HepG2 (cell line): ENCODE data around the gene TRA2B. TPM values are rescaled to one million over a fixed set of nuclear protein-coding genes. Genes with fewer than 3 reads are reported as not detected.

ENCODE experiments used
- GTF3A ChIP-seq: sonication (generic); formaldehyde crosslinking; conservative IDR thresholded peaks from 2 replicates; pipeline ENCODE4 v1.4.0; 2020; ENCODE audit warnings: mild to moderate bottlenecking, missing genetic modification reagents
- ISL2 ChIP-seq: sonication (generic); formaldehyde crosslinking; IDR thresholded peaks from 2 replicates; pipeline ENCODE4 v1.5.0; 2020; ENCODE audit warnings: missing genetic modification reagents
- KLF6 ChIP-seq: IDR thresholded peaks from 2 replicates; pipeline ENCODE4 v1.8.0; 2016; ENCODE audit warnings: missing biosample characterization, missing genetic modification reagents
- MAF1 ChIP-seq: sonication (generic); formaldehyde crosslinking; IDR thresholded peaks from 2 replicates; pipeline ENCODE4 v1.5.0; 2020; ENCODE audit warnings: missing genetic modification reagents, borderline replicate concordance
- MBD4 ChIP-seq: IDR thresholded peaks from 2 replicates; pipeline ENCODE4 v1.6.1; 2012; ENCODE audit warnings: low read length, inconsistent platforms, borderline replicate concordance
- NCOR1 ChIP-seq: fragments of 200-600 bp; sonication (generic); IDR thresholded peaks from 2 replicates; pipeline ENCODE4 v1.7.0; 2017; ENCODE audit warnings: antibody characterized with exemption, low read length, borderline replicate concordance
- NFE2L2 ChIP-seq: fragments of 150-350 bp; IDR thresholded peaks from 2 replicates; pipeline ENCODE4 v1.6.1; 2014; ENCODE audit warnings: low read length
- RARG ChIP-seq: sonication (generic); formaldehyde crosslinking; IDR thresholded peaks from 2 replicates; pipeline ENCODE4 v1.4.0; 2020; ENCODE audit warnings: low read depth, mild to moderate bottlenecking, missing genetic modification reagents
- RORA ChIP-seq: sonication (generic); formaldehyde crosslinking; IDR thresholded peaks from 2 replicates; pipeline ENCODE4 v1.5.0; 2020; ENCODE audit warnings: mild to moderate bottlenecking, missing genetic modification reagents, moderate library complexity
- SOX5 ChIP-seq: IDR thresholded peaks from 2 replicates; pipeline ENCODE4 v1.6.1; 2016; ENCODE audit warnings: borderline replicate concordance
- TBL1XR1 ChIP-seq: fragments of 150-350 bp; IDR thresholded peaks from 2 replicates; pipeline ENCODE4 v1.6.1; 2014; ENCODE audit warnings: borderline replicate concordance, low read length; ENCODE audit not compliant: partially characterized antibody
- THYN1 ChIP-seq: sonication (generic); formaldehyde crosslinking; IDR thresholded peaks from 2 replicates; pipeline ENCODE4 v1.8.1; 2023; ENCODE audit warnings: low read depth, mild to moderate bottlenecking, moderate library complexity, missing genetic modification reagents, borderline replicate concordance
- ZFP91 ChIP-seq: sonication (generic); formaldehyde crosslinking; IDR thresholded peaks from 2 replicates; pipeline ENCODE4 v1.9.0; 2022; ENCODE audit warnings: missing genetic modification reagents, mild to moderate bottlenecking, borderline replicate concordance
- ZMAT3 ChIP-seq: sonication (generic); formaldehyde crosslinking; conservative IDR thresholded peaks from 2 replicates; pipeline ENCODE4 v1.7.0; 2021; ENCODE audit warnings: missing genetic modification reagents
- ZNF563 ChIP-seq: sonication (generic); formaldehyde crosslinking; IDR thresholded peaks from 2 replicates; pipeline ENCODE4 v1.8.0; 2022; ENCODE audit warnings: mild to moderate bottlenecking, moderate library complexity, missing genetic modification reagents
- ZNF598 ChIP-seq: sonication (generic); formaldehyde crosslinking; IDR thresholded peaks from 2 replicates; pipeline ENCODE4 v1.5.1; 2020; ENCODE audit warnings: mild to moderate bottlenecking, missing genetic modification reagents, borderline replicate concordance
- ZNF737 ChIP-seq: sonication (generic); formaldehyde crosslinking; IDR thresholded peaks from 2 replicates; pipeline ENCODE4 v1.5.0; 2020; ENCODE audit warnings: missing genetic modification reagents, mild to moderate bottlenecking, borderline replicate concordance
- ZNF878 ChIP-seq: sonication (generic); formaldehyde crosslinking; IDR thresholded peaks from 2 replicates; pipeline ENCODE4 v1.8.1; 2023; ENCODE audit warnings: mild to moderate bottlenecking, missing genetic modification reagents, moderate library complexity
- polyA plus RNA-seq, 8 experiments: library from polyadenylated mRNA; depleted of rRNA in 3 of 8; stranded (reverse) in 7 of 8; unstranded in 1 of 8; fragments of >200 nt; fragmentation: Illumina TruSeq in 4 of 8; extraction: Trizol in 4 of 8; gene quantifications; 2 replicates each; pipeline versions ENCODE4 v1.2.1 to v1.2.3, GENCODE V29; 2011 to 2016; ENCODE audit warnings: low read depth in 4 of 8, missing spikeins in 1 of 8, mixed read lengths in 1 of 8; ENCODE audit not compliant: insufficient read depth in 1 of 8
- total RNA-seq, 5 experiments: library from RNA; depleted of rRNA; stranded (reverse); fragments of >200 nt; fragmentation: Illumina TruSeq; extraction: Trizol; gene quantifications; 2 replicates each; pipeline ENCODE4 v1.2.3, GENCODE V29; 2016; ENCODE audit warnings: low read depth in 1 of 5
- TF ChIP-seq, protein P1 (sequence below), 2 experiments: fragments of 450-650 bp in 1 of 2; sonication (generic) in 1 of 2; formaldehyde crosslinking in 1 of 2; IDR thresholded peaks; 2 replicates each; pipeline versions ENCODE4 v1.6.1 to v1.8.0; 2016 to 2022; ENCODE audit warnings: antibody characterized with exemption in 1 of 2, mild to moderate bottlenecking in 1 of 2, missing genetic modification reagents in 1 of 2

The TRA2B gene
- total and polyA plus RNA-seq, 2 of the 13 experiments (the other 11 are each of a cell fraction or from before 2014, with no cell fraction given), result 105 to 241 TPM

- peak; percentile 67; the same call in 1 of the 2 replicates for TF ChIP-seq ZFP91 (CRISPR knock-in tag)
- TF ChIP-seq KLF6, result no peak
- TF ChIP-seq, protein P1, sequence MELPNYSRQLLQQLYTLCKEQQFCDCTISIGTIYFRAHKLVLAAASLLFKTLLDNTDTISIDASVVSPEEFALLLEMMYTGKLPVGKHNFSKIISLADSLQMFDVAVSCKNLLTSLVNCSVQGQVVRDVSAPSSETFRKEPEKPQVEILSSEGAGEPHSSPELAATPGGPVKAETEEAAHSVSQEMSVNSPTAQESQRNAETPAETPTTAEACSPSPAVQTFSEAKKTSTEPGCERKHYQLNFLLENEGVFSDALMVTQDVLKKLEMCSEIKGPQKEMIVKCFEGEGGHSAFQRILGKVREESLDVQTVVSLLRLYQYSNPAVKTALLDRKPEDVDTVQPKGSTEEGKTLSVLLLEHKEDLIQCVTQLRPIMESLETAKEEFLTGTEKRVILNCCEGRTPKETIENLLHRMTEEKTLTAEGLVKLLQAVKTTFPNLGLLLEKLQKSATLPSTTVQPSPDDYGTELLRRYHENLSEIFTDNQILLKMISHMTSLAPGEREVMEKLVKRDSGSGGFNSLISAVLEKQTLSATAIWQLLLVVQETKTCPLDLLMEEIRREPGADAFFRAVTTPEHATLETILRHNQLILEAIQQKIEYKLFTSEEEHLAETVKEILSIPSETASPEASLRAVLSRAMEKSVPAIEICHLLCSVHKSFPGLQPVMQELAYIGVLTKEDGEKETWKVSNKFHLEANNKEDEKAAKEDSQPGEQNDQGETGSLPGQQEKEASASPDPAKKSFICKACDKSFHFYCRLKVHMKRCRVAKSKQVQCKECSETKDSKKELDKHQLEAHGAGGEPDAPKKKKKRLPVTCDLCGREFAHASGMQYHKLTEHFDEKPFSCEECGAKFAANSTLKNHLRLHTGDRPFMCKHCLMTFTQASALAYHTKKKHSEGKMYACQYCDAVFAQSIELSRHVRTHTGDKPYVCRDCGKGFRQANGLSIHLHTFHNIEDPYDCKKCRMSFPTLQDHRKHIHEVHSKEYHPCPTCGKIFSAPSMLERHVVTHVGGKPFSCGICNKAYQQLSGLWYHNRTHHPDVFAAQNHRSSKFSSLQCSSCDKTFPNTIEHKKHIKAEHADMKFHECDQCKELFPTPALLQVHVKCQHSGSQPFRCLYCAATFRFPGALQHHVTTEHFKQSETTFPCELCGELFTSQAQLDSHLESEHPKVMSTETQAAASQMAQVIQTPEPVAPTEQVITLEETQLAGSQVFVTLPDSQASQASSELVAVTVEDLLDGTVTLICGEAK (IDR thresholded peaks at IDR 0.05), result no peak
- TF ChIP-seq, protein P1 (CRISPR knock-in tag; IDR thresholded peaks at IDR 0.05), result no peak
- no peak for TF ChIP-seq THYN1
- TF ChIP-seq GTF3A (CRISPR knock-in tag), result no peak
- TF ChIP-seq ZNF878 (CRISPR knock-in tag), result no peak
- no peak for TF ChIP-seq RARG (CRISPR knock-in tag)
- TF ChIP-seq ZNF563, result peak; percentile 95
- peak; percentile 23; the same call in 1 of the 2 replicates for TF ChIP-seq NCOR1
- no peak for TF ChIP-seq MBD4
- peak; percentile 58; the same call in 1 of the 2 replicates for TF ChIP-seq ISL2 (CRISPR knock-in tag)
- TF ChIP-seq ZMAT3, result no peak
- TF ChIP-seq TBL1XR1, result no peak
- no peak for TF ChIP-seq RORA (CRISPR knock-in tag)
- no peak for TF ChIP-seq MAF1 (CRISPR knock-in tag)
- TF ChIP-seq ZNF598 (CRISPR knock-in tag), result peak; percentile 32; the same call in 1 of the 2 replicates
- no peak for TF ChIP-seq NFE2L2
- TF ChIP-seq SOX5 (CRISPR knock-in tag), result peak; percentile 23; the same call in 1 of the 2 replicates
- TF ChIP-seq ZNF737 (CRISPR knock-in tag), result no peak
Measured at GRCh38 chr3:185942907-185943759, 5.3 kb upstream of the TRA2B start (continued).
